Measurements from ENCODE around the gene SH3RF1. TPM values are rescaled to one million over a fixed set of nuclear protein-coding genes. Genes with fewer than 3 reads are reported as not detected.

Gene SH3RF1
- polyA plus RNA-seq, 12 donors, result 14.2 to 22.3 (median 16.5) TPM; not detected in 1

DNA sequence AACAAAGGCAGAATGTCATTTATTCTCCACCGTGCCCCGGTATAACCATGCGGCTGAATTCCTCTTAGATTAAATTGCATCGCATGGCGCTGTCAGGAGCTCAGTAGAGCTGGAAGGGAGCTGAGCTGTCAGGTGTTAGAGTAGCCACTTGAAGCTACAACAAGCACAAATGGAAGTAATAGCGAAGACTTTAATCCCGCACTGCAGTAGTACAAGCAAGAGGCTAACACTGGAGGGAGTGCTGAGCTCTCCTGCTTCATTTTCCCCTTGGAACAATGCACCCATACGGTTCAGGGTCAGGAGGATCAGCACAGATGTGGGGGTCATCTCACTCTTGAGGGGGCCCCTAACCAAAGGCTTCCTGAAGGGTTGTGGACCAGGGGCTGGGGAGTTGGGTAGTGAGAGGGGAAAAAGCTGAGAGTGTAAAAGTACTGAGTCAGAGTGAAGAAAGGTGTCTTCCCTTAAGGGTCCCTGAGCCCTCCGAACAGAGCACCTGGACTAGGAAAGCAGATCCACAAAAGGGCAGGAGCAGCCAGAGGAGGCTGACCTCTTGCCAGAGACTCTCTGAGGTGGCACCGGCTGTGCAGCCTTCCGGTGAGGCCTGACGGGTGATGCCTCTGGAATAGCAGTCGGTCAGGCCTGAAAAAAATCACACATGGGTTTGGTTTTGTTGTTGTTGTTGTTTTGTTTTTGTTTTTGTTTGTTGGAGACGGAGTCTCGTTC, 224.7 kb downstream of the SH3RF1 start:
- DNase-seq, result no peak

DNA sequence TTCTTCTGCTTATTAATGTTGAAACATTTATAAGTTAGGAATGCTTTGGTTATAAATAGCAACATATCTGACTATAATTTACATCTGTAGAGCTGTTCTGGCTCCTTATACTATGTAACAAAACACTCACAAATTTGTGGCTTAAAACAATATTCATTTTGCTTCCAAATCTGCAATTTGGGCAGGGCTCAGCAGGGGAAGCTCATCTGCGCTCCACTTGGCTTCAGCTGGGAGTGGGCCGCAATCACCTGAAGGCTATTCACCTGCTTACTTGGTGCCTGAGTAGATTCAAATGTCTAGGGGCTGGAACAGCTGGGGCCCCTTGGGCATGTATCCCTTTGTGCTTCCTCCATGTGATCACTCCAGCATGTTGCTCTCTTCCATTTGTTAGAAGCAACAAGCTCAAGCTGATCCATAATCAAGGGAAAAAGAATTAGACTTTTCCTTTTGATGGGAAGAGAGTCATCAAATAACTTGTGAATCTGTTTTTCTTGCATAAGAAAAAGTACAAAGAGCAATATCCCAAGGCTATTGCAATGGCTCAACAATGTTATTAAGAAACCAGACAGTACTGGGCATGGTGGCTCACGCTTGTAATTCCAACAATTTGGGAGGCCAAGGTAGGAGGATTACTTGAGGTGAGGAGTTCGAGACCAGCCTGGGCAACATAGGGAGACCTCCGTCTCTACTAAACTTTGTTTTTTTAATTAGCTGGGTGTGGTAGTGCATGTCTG, 225.9 kb downstream of the SH3RF1 start:
- DNase-seq, result no peak
